SH-SY5Y (cell line): ENCODE measurements around the gene C1orf74.

Source experiments
- GATA2 ChIP-seq: IDR thresholded peaks from 2 replicates; pipeline ENCODE4 v1.6.1; 2011; ENCODE audit warnings: mild to moderate bottlenecking, low read depth, low read length
- GATA3 ChIP-seq: IDR thresholded peaks from 2 replicates; pipeline ENCODE4 v1.6.1; 2011; ENCODE audit warnings: low read depth, mild to moderate bottlenecking, low read length, moderate library complexity

DNA sequence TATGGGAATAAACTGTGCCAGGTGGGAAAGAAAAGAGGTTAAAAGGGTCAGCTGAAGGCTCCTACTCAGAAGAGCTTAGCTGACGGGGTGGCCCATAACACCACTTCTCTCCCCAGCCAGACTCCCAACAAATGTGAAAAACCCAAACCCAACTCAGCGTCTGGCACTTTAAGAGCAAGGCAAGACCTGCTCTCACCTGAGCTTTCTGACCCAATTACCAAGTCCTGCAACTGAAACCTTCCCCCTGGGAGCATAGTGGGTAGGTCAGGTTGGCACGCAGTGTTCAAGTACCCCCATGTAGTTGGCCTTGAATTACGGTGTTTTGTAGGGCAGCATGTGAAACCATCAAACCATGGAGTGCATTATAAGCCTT is 18.4 kb upstream of the C1orf74 start:
- TF ChIP-seq GATA3 (no peak), GATA2 (no peak)
